ENCODE measurements around the gene PANK4.
"Not testable (repeated sequence)": the region's sequence is repeated elsewhere in the genome, so short reads cannot be mapped to it uniquely, and the experiment has no call there.

Gene PANK4

GRCh38 chr1:2473198-2473597, 53.2 kb downstream of the PANK4 start:
- DNase-seq: no peak

- DNase-seq: no peak
Observed at GRCh38 chr1:2472561-2473177, 53.7 kb downstream of the PANK4 start.

- no peak for DNase-seq
Observed at GRCh38 chr1:2472109-2472508, 54.3 kb downstream of the PANK4 start.

GRCh38 chr1:2471587-2472001, 54.8 kb downstream of the PANK4 start:
- no peak for DNase-seq

- DNase-seq: no peak
Observed at GRCh38 chr1:2471159-2471471, 55.3 kb downstream of the PANK4 start.

- DNase-seq: no peak
Observed at GRCh38 chr1:2470290-2471158, 55.9 kb downstream of the PANK4 start.

GRCh38 chr1:2469103-2469940, 57.1 kb downstream of the PANK4 start:
- no peak for DNase-seq

GRCh38 chr1:2468540-2468939, 57.9 kb downstream of the PANK4 start:
- no peak for DNase-seq

GRCh38 chr1:2468041-2468472, 58.3 kb downstream of the PANK4 start:
- peak; percentile 20 to 21 for DNase-seq

- DNase-seq: peak in 1 of 2 donors; percentile 16
Observed at GRCh38 chr1:2466958-2467554, 59.3 kb downstream of the PANK4 start.

- no peak for DNase-seq
Observed at GRCh38 chr1:2466270-2466665, 60.1 kb downstream of the PANK4 start.

- DNase-seq: no peak
Observed at GRCh38 chr1:2465371-2466269, 60.8 kb downstream of the PANK4 start.

GRCh38 chr1:2463396-2463795, 63.0 kb downstream of the PANK4 start:
- no peak for DNase-seq

GRCh38 chr1:2462819-2463218, 63.6 kb downstream of the PANK4 start:
- DNase-seq: no peak

GRCh38 chr1:2460996-2461751, 65.2 kb downstream of the PANK4 start:
- DNase-seq: no peak

GRCh38 chr1:2460203-2460602, 66.2 kb downstream of the PANK4 start:
- no peak for DNase-seq

- DNase-seq: no peak
Observed at GRCh38 chr1:2459757-2460156, 66.6 kb downstream of the PANK4 start.

GRCh38 chr1:2459102-2459753, 67.2 kb downstream of the PANK4 start:
- DNase-seq: not testable (repeated sequence)

- no peak for DNase-seq
Observed at GRCh38 chr1:2458687-2459086, 67.7 kb downstream of the PANK4 start.
